ENCODE data around the gene BBC3. TPM values are rescaled to one million over a fixed set of nuclear protein-coding genes. Genes with fewer than 3 reads are reported as not detected.
A peak's percentile ranks its signal among the peaks of the same experiment; 100 is the strongest.
"Not testable (repeated sequence)": the region's sequence is repeated elsewhere in the genome, so short reads cannot be mapped to it uniquely, and the experiment has no call there.

The BBC3 gene
- total and polyA plus RNA-seq, 2 experiments from 2014 or later: 23.4 to 31.9 TPM

GRCh38 chr19:47253467-47253881 lies 22.5 kb upstream of the BBC3 start:
- H3K36me3 Mint-ChIP-seq (ENCODE audit: low read depth): peaks cover 9% of the 10 kb centered on the region
- no peak overlapping the region for H3K4me2 ChIP-seq
- H3K4me3 ChIP-seq: no peak overlapping the region
- peaks cover 12% of the 10 kb centered on the region; the same call in 1 of the 2 replicates for H3F3A ChIP-seq (replicated peaks; ENCODE audit: low read depth)
- H3K27me3 ChIP-seq (ENCODE audit: insufficient read depth): no peaks in the 10 kb centered on the region
- H3K27ac Mint-ChIP-seq: no peak overlapping the region
- no peak overlapping the region for H3K4me3 Mint-ChIP-seq
- H3K4me1 ChIP-seq (ENCODE audit: insufficient read depth): peaks cover 10% of the 10 kb centered on the region; the same call in 1 of the 2 replicates
- no peaks in the 10 kb centered on the region for H3K9me2 ChIP-seq (ENCODE audit: insufficient read depth)
- no peaks in the 10 kb centered on the region; the same call in 1 of the 2 replicates for H3K36me3 ChIP-seq (ENCODE audit: insufficient read depth)
- peaks cover 8% of the 10 kb centered on the region for H3K79me2 ChIP-seq (replicated peaks; ENCODE audit: insufficient read depth)
- H4K20me1 ChIP-seq (replicated peaks; ENCODE audit: insufficient read depth): no peaks in the 10 kb centered on the region; the same call in 1 of the 2 replicates
- TF ChIP-seq EZH2phosphoT487 (IDR thresholded peaks at IDR 0.05; ENCODE audit: unreplicated experiment) (no peak), CTCF (conservative IDR thresholded peaks at IDR 0.05; ENCODE audit: low read depth in 2 of 2) (no peak), ZNF331 (CRISPR knock-in tag; IDR thresholded peaks at IDR 0.05; ENCODE audit: low read depth) (no peak)
- no peaks in the 10 kb centered on the region; the same call in 2 of the 3 replicates for H3K9me3 Mint-ChIP-seq
- H3K27me3 Mint-ChIP-seq (ENCODE audit: insufficient read depth, low read depth, poor library complexity): peaks cover 15% of the 10 kb centered on the region
- H2AFZ ChIP-seq: no peak overlapping the region
- no peak overlapping the region for H3K27ac ChIP-seq (ENCODE audit: low read depth)
- peaks cover 17% of the 10 kb centered on the region for H3K4me1 Mint-ChIP-seq
- DNase-seq (ENCODE audit: low spot score) (no peak), ATAC-seq (no peak)

GRCh38 chr19:47253016-47253415 lies 22.0 kb upstream of the BBC3 start:
- not testable (repeated sequence) for H3K4me3 Mint-ChIP-seq; H3K4me1 ChIP-seq (ENCODE audit: insufficient read depth); H3K27me3 ChIP-seq (ENCODE audit: insufficient read depth); ATAC-seq; H3K27ac ChIP-seq (ENCODE audit: low read depth); H3K79me2 ChIP-seq (replicated peaks; ENCODE audit: insufficient read depth); H3K9me2 ChIP-seq (ENCODE audit: insufficient read depth); H3K36me3 ChIP-seq (ENCODE audit: insufficient read depth); DNase-seq (ENCODE audit: low spot score); H3K36me3 Mint-ChIP-seq (ENCODE audit: low read depth); H4K20me1 ChIP-seq (replicated peaks; ENCODE audit: insufficient read depth); H3K27ac Mint-ChIP-seq; H2AFZ ChIP-seq; H3K9me3 Mint-ChIP-seq; H3K4me3 ChIP-seq; H3F3A ChIP-seq (replicated peaks; ENCODE audit: low read depth); H3K4me2 ChIP-seq
- Mint-ChIP-seq H3K27me3 (ENCODE audit: insufficient read depth, low read depth, poor library complexity) (peaks cover 15% of the 10 kb centered on the region), H3K4me1 (peaks cover 13% of the 10 kb centered on the region)

- H3F3A ChIP-seq (replicated peaks; ENCODE audit: low read depth): peaks cover 23% of the 10 kb centered on the region
- TF ChIP-seq STAT1 (IDR thresholded peaks at IDR 0.05; ENCODE audit: unreplicated experiment) (no peak), CTCF (conservative IDR thresholded peaks at IDR 0.05; ENCODE audit: low read depth in 2 of 2) (peak; percentile 88 to 96)
- peaks cover 7% of the 10 kb centered on the region for H3K4me1 ChIP-seq (ENCODE audit: insufficient read depth)
- no peaks in the 10 kb centered on the region for H3K79me2 ChIP-seq (replicated peaks; ENCODE audit: insufficient read depth)
- H3K27me3 ChIP-seq (ENCODE audit: insufficient read depth): peaks cover 8% of the 10 kb centered on the region
- H4K20me1 ChIP-seq (replicated peaks; ENCODE audit: insufficient read depth): no peaks in the 10 kb centered on the region
- 0 out of 2 replicates have a peak overlapping the region, but pooled peaks have one; percentile 13 for H3K4me2 ChIP-seq
- Mint-ChIP-seq H3K27ac (peak overlapping the region; percentile 87), H3K27me3 (ENCODE audit: insufficient read depth, low read depth, poor library complexity) (peaks cover 23% of the 10 kb centered on the region), H3K4me3 (no peak overlapping the region; the same call in 2 of the 3 replicates), H3K4me1 (peaks cover 15% of the 10 kb centered on the region), H3K9me3 (peaks cover 3% of the 10 kb centered on the region; the same call in 2 of the 3 replicates), H3K36me3 (ENCODE audit: low read depth) (peaks cover 3% of the 10 kb centered on the region; the same call in 1 of the 3 replicates)
- H3K9me2 ChIP-seq (ENCODE audit: insufficient read depth): no peaks in the 10 kb centered on the region
- H3K4me3 ChIP-seq: no peak overlapping the region
- 0 out of 2 replicates have a peak overlapping the region, but pooled peaks have one; percentile 61 for H3K27ac ChIP-seq (ENCODE audit: low read depth)
- no peaks in the 10 kb centered on the region for H3K36me3 ChIP-seq (ENCODE audit: insufficient read depth)
- no peak overlapping the region for H2AFZ ChIP-seq
- ATAC-seq: no peak
- DNase-seq (ENCODE audit: low spot score): peak; percentile 86
These were observed 16.4 kb upstream of the BBC3 start for GRCh38 chr19:47247308-47247990.

All from GM23338 (cell line).